Measurements from ENCODE around the gene RGS3.

DNA sequence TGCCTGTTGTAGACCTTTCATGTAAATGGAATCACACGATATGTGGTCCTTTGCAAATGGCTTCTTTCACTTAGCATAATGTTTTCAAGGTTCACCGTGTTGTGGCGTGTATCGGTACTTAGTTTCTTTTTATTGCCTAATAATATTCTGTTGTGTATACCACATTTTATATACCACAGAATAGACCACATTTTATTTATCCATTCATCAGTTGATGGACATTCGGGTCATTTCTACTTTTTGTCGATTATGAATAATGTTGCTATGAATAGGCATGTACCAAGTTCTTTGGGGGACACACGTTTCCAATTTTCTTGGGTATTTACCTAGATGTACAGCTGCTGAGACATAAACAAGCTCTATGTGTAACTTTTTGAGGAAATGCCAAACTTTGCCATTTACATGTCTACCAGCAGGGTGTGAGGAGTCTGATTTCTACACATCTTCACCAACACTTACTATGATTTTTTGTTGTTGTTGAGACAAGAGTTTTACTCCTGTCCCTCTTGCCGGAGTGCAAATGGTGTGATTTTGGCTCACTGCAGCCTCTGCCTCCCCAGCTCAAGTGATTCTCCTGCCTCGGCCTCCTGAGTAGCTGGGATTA lies 144.7 kb downstream of the RGS3 start:
- no peak for TF ChIP-seq E2F5 (CRISPR knock-in tag; IDR thresholded peaks at IDR 0.05)
- TF ChIP-seq ATF3 (CRISPR knock-in tag; conservative IDR thresholded peaks at IDR 0.05): no peak
- no peak for TF ChIP-seq CTCF (IDR thresholded peaks at IDR 0.05)
- TF ChIP-seq TP53 (CRISPR knock-in tag; IDR thresholded peaks at IDR 0.05): no peak
- TF ChIP-seq, protein P1, sequence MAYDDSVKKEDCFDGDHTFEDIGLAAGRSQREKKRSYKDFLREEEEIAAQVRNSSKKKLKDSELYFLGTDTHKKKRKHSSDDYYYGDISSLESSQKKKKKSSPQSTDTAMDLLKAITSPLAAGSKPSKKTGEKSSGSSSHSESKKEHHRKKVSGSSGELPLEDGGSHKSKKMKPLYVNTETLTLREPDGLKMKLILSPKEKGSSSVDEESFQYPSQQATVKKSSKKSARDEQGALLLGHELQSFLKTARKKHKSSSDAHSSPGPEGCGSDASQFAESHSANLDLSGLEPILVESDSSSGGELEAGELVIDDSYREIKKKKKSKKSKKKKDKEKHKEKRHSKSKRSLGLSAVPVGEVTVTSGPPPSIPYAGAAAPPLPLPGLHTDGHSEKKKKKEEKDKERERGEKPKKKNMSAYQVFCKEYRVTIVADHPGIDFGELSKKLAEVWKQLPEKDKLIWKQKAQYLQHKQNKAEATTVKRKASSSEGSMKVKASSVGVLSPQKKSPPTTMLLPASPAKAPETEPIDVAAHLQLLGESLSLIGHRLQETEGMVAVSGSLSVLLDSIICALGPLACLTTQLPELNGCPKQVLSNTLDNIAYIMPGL (CRISPR knock-in tag; IDR thresholded peaks at IDR 0.05): no peak
- TF ChIP-seq USF2 (CRISPR knock-in tag; IDR thresholded peaks at IDR 0.05): no peak
- no peak for TF ChIP-seq SP1 (CRISPR knock-in tag; conservative IDR thresholded peaks at IDR 0.05)
- TF ChIP-seq AFF4 (CRISPR knock-in tag; IDR thresholded peaks at IDR 0.05; ENCODE audit: borderline replicate concordance): no peak
- no peak for TF ChIP-seq ZNF219 (CRISPR knock-in tag; IDR thresholded peaks at IDR 0.05; ENCODE audit: borderline replicate concordance)
- no peak for TF ChIP-seq ZNF232 (CRISPR knock-in tag; IDR thresholded peaks at IDR 0.05)
- no peak for TF ChIP-seq STAT6 (CRISPR knock-in tag; conservative IDR thresholded peaks at IDR 0.05; ENCODE audit: low read depth)
- TF ChIP-seq, protein P2, sequence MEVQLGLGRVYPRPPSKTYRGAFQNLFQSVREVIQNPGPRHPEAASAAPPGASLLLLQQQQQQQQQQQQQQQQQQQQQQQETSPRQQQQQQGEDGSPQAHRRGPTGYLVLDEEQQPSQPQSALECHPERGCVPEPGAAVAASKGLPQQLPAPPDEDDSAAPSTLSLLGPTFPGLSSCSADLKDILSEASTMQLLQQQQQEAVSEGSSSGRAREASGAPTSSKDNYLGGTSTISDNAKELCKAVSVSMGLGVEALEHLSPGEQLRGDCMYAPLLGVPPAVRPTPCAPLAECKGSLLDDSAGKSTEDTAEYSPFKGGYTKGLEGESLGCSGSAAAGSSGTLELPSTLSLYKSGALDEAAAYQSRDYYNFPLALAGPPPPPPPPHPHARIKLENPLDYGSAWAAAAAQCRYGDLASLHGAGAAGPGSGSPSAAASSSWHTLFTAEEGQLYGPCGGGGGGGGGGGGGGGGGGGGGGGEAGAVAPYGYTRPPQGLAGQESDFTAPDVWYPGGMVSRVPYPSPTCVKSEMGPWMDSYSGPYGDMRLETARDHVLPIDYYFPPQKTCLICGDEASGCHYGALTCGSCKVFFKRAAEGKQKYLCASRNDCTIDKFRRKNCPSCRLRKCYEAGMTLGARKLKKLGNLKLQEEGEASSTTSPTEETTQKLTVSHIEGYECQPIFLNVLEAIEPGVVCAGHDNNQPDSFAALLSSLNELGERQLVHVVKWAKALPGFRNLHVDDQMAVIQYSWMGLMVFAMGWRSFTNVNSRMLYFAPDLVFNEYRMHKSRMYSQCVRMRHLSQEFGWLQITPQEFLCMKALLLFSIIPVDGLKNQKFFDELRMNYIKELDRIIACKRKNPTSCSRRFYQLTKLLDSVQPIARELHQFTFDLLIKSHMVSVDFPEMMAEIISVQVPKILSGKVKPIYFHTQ (CRISPR knock-in tag; IDR thresholded peaks at IDR 0.05): no peak
